Coronary artery (tissue), 2 donors: ENCODE measurements around the gene ITGA1.

ENCODE experiments used
- DNase-seq: peaks from one replicate; pipeline ENCODE4 v3.0.0-alpha.2; 2017; ENCODE audit warnings: low spot score
- H3K27ac ChIP-seq, 2 donors: fragments of 200-600 bp; sonication (generic); one replicate each; pipeline ENCODE4 v1.5.1; 2016 to 2019
- H3K4me3 ChIP-seq: fragments of 200-600 bp; sonication (generic); 2 replicates; pipeline ENCODE4 v1.5.1; 2016; ENCODE audit warnings: mild to moderate bottlenecking, moderate library complexity
- CTCF ChIP-seq: fragments of 200-600 bp; sonication (generic); IDR thresholded peaks from one replicate; pipeline ENCODE4 v1.5.1; 2019; ENCODE audit warnings: antibody characterized with exemption

ITGA1 gene

GRCh38 chr5:52771343-52772039 lies 16.2 kb upstream of the ITGA1 start:
- H3K4me3 ChIP-seq, result no peak overlapping the region
- no peak overlapping the region for H3K27ac ChIP-seq
- TF ChIP-seq CTCF, result no peak
- DNase-seq, result no peak

- no peak for DNase-seq
These were observed 15.0 kb upstream of the ITGA1 start for GRCh38 chr5:52772668-52773067.

GRCh38 chr5:52773342-52773741 lies 14.4 kb upstream of the ITGA1 start:
- DNase-seq, result no peak
- TF ChIP-seq CTCF, result no peak
- H3K27ac ChIP-seq, result no peak overlapping the region
- no peak overlapping the region for H3K4me3 ChIP-seq

More at GRCh38 chr5:52772668-52773067, 15.0 kb upstream of the ITGA1 start:
- no peak overlapping the region for H3K27ac ChIP-seq
- no peak for TF ChIP-seq CTCF
- H3K4me3 ChIP-seq, result no peak overlapping the region

GRCh38 chr5:52774005-52774410 lies 13.7 kb upstream of the ITGA1 start:
- no peak overlapping the region for H3K27ac ChIP-seq

GRCh38 chr5:52776116-52776515 lies 11.6 kb upstream of the ITGA1 start:
- no peak overlapping the region for H3K4me3 ChIP-seq
- TF ChIP-seq CTCF, result no peak
- H3K27ac ChIP-seq, result no peak overlapping the region
- no peak for DNase-seq

More at GRCh38 chr5:52774005-52774410, 13.7 kb upstream of the ITGA1 start:
- no peak for DNase-seq
- H3K4me3 ChIP-seq, result no peak overlapping the region
- TF ChIP-seq CTCF, result no peak

GRCh38 chr5:52777186-52777585 lies 10.5 kb upstream of the ITGA1 start:
- Histone ChIP-seq H3K27ac (no peak overlapping the region), H3K4me3 (no peak overlapping the region)
- no peak for TF ChIP-seq CTCF
- DNase-seq, result no peak

- no peak for DNase-seq
- Histone ChIP-seq H3K4me3 (no peak overlapping the region), H3K27ac (no peak overlapping the region)
- no peak for TF ChIP-seq CTCF
These were observed 8.9 kb upstream of the ITGA1 start for GRCh38 chr5:52778781-52779180.
